Inferior parietal cortex (tissue), 1 donor: Measurements from ENCODE around the gene IL11.

ENCODE experiments used
- DNase-seq: peaks from one replicate; pipeline ENCODE4 v3.0.0-alpha.2; 2016; ENCODE audit errors: extremely low spot score

IL11 gene

GRCh38 chr19:55324662-55325061 lies 45.6 kb downstream of the IL11 start:
- DNase-seq = no peak

- DNase-seq = no peak
Measured at GRCh38 chr19:55322204-55322885, 47.9 kb downstream of the IL11 start.

GRCh38 chr19:55321466-55322137 lies 48.7 kb downstream of the IL11 start:
- DNase-seq = no peak

- DNase-seq = no peak
Measured at GRCh38 chr19:55320844-55321419, 49.3 kb downstream of the IL11 start.

- DNase-seq = no peak
Measured at GRCh38 chr19:55319785-55320184, 50.5 kb downstream of the IL11 start.

- DNase-seq = no peak
Measured at GRCh38 chr19:55316646-55317045, 53.6 kb downstream of the IL11 start.

GRCh38 chr19:55315956-55316525 lies 54.2 kb downstream of the IL11 start:
- DNase-seq = no peak

GRCh38 chr19:55314396-55314795 lies 55.9 kb downstream of the IL11 start:
- no peak for DNase-seq
